Activated CD8-positive, alpha-beta T cell treated with anti-CD3 and anti-CD28 coated beads for 36 hours (primary cell): ENCODE data around the gene MAP3K12. TPM values are rescaled to one million over a fixed set of nuclear protein-coding genes. Genes with fewer than 3 reads are reported as not detected.

Experiments used
- ATAC-seq: fragments of 200-7000 bp; cut with Tn5 transposase; one replicate; pipeline ENCODE4 v1.10.0; 2021; ENCODE audit warnings: mild to moderate bottlenecking, moderate library complexity
- CTCF ChIA-PET: fragments of 350-600 bp; sonication (Branson Sonifier 250); formaldehyde crosslinking; loops from one replicate; lab custom pipeline; 2021; ENCODE audit warnings: antibody characterized with exemption; lab: Charles Lee
- POLR2A ChIA-PET: fragments of 350-600 bp; sonication (Branson Sonifier 250); formaldehyde crosslinking; loops from one replicate; lab custom pipeline; 2021; ENCODE audit warnings: antibody characterized with exemption; lab: Charles Lee
- DNase-seq: peaks from one replicate; pipeline ENCODE4 v3.0.0-alpha.2; 2020
- H3K27ac Mint-ChIP-seq: one replicate; pipeline ENCODE4 v1.8.0; 2021; ENCODE audit warnings: mild to moderate bottlenecking, mixed read lengths
- H3K27me3 Mint-ChIP-seq: one replicate; pipeline ENCODE4 v1.8.0; 2021; ENCODE audit warnings: mixed read lengths
- H3K36me3 Mint-ChIP-seq: one replicate; pipeline ENCODE4 v1.8.0; 2021; ENCODE audit warnings: low read depth, mixed read lengths
- H3K4me1 Mint-ChIP-seq: one replicate; pipeline ENCODE4 v1.8.0; 2021; ENCODE audit warnings: low read depth, mixed read lengths
- H3K4me3 Mint-ChIP-seq: one replicate; pipeline ENCODE4 v1.8.0; 2021; ENCODE audit warnings: mild to moderate bottlenecking, moderate library complexity, mixed read lengths
- H3K9me3 Mint-ChIP-seq: one replicate; pipeline ENCODE4 v1.8.0; 2021; ENCODE audit warnings: mixed read lengths
- CTCF ChIP-seq: fragments of 200-600 bp; IDR thresholded peaks from one replicate; pipeline ENCODE4 v1.8.0; 2022; ENCODE audit warnings: antibody characterized with exemption, mild to moderate bottlenecking
- intact Hi-C: fragments of 100-400 bp; cut with micrococcal nuclease; formaldehyde crosslinking; loops from one replicate; pipeline ENCODE4 v1.10.0; 2022
- total RNA-seq, 2 experiments: library from RNA; stranded (reverse); gene quantifications; one replicate each; pipeline ENCODE4 v1.2.3, GENCODE V29; 2021

The MAP3K12 gene
- total RNA-seq, 2 experiments from 2014 or later, result 8.2 to 10.0 TPM

DNA sequence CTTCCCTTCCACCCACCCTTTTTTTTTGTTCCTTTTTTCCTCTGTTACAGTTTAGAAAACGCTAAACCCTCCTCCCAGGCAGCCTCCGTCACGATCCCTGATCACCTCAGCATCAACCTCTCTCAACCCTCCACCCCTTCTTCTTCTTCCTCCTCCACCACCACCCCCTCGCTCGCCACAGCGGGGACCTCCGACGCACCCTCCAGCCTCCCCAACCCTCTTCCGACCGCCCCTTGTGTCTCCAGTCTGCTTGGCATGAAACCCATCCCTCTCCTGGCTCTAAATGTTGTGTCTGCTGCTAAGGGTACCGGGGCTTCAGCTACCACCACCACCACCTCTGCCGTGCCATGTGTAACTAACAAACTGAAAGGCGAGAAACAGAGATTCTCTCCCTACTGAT, 24.4 kb downstream of the MAP3K12 start:
- ChIA-PET CTCF (interaction anchor here (0.8 to 7.7 kb wide), 12 partner anchors 9 to 449 kb away, joined by 3 to 66 read pairs (median 4); partner anchors contain the start of genes AAAS and NPFF), POLR2A (interaction anchor here (0.9 to 54.1 kb wide), 5 partner anchors 7 to 464 kb away, joined by 3 to 1494 read pairs (median 4); partner anchors contain the start of genes MAP3K12, NPFF, PCBP2 and TARBP2)
- peak; percentile 31 for ATAC-seq
- Mint-ChIP-seq H3K4me1 (peaks cover 61% of the 10 kb centered on the region), H3K27ac (peak overlapping the region; percentile 92), H3K27me3 (no peaks in the 10 kb centered on the region), H3K4me3 (peak overlapping the region; percentile 3), H3K9me3 (no peaks in the 10 kb centered on the region), H3K36me3 (peaks cover 75% of the 10 kb centered on the region)
- intact Hi-C loops, result loop anchor here (5.0 kb wide), 1 partner anchor 32 kb away; the partner anchor contains the start of gene NPFF
- TF ChIP-seq CTCF, result no peak
- DNase-seq, result no peak

- Mint-ChIP-seq H3K27ac (peak overlapping the region; percentile 92), H3K27me3 (no peaks in the 10 kb centered on the region), H3K4me1 (peaks cover 61% of the 10 kb centered on the region), H3K4me3 (peak overlapping the region; percentile 32), H3K9me3 (no peaks in the 10 kb centered on the region), H3K36me3 (peaks cover 74% of the 10 kb centered on the region)
- ChIA-PET CTCF (interaction anchor here (0.7 to 7.7 kb wide), 10 partner anchors 8 to 448 kb away, joined by 3 to 66 read pairs (median 4); partner anchors contain the start of gene NPFF), POLR2A (interaction anchor here (0.9 to 54.1 kb wide), 4 partner anchors 6 to 108 kb away, joined by 3 to 1494 read pairs (median 749); partner anchors contain the start of genes MAP3K12, NPFF, PCBP2 and TARBP2)
- ATAC-seq (no peak), DNase-seq (no peak)
- intact Hi-C loops, result loop anchor here (5.0 kb wide), 1 partner anchor 33 kb away; the partner anchor contains the start of gene NPFF
- TF ChIP-seq CTCF, result no peak
These were observed 25.2 kb downstream of the MAP3K12 start for GRCh38 chr12:53474077-53474476.

DNA sequence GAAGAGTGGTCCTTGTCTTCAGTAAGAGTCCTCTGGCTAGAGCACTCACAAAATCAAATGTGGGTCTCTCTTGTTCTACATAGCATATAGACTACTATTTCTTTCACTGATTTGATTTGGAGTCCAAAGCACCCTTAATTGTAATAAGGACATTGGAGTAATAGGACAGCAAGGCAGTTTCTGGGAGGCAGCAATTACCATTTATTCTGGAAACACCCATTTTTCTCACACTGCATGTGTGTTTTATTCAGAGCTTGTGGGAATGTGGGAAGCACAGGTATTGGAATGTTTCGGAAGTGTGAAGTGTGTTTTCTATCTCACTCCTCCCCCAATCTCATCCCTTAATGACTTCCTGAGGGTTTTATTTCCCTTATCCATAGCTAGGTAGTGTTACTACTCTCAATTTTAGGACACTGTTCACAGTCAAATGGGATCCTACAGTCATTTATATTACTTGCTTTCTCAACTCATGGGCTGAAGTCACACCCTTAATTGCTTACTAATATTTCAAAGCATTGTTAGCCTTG, 27.1 kb downstream of the MAP3K12 start:
- H3K4me3 Mint-ChIP-seq, result no peak overlapping the region
- no peak for TF ChIP-seq CTCF
- DNase-seq, result no peak
- ATAC-seq, result no peak
- peaks cover 58% of the 10 kb centered on the region for H3K4me1 Mint-ChIP-seq
- H3K27me3 Mint-ChIP-seq, result no peaks in the 10 kb centered on the region
- H3K27ac Mint-ChIP-seq, result peak overlapping the region; percentile 76
- H3K9me3 Mint-ChIP-seq, result no peaks in the 10 kb centered on the region
- ChIA-PET POLR2A (interaction anchor here (1.0 to 54.1 kb wide), 3 partner anchors 5 to 205 kb away, joined by 4 to 1494 read pairs (median 1494); partner anchors contain the start of genes MAP3K12, NPFF, PCBP2 and TARBP2), CTCF (interaction anchor here (1.1 to 7.7 kb wide), 3 partner anchors 9 to 37 kb away, joined by 3 to 66 read pairs (median 6); partner anchors contain the start of gene NPFF)
- intact Hi-C loops, result loop anchor here (5.0 kb wide), 1 partner anchor 35 kb away; the partner anchor contains the start of gene NPFF
- H3K36me3 Mint-ChIP-seq, result peaks cover 82% of the 10 kb centered on the region

- DNase-seq, result no peak
- no peak overlapping the region for H3K4me3 Mint-ChIP-seq
- H3K27ac Mint-ChIP-seq, result peak overlapping the region; percentile 53
- peaks cover 40% of the 10 kb centered on the region for H3K4me1 Mint-ChIP-seq
- TF ChIP-seq CTCF, result no peak
- intact Hi-C loops, result no loop called here
- ChIA-PET CTCF (interaction anchor here (1.1 to 1.3 kb wide), 2 partner anchors 13 to 15 kb away, joined by 3 read pairs; no protein-coding TSS in a partner anchor), POLR2A (interaction anchor here (43.3 to 54.1 kb wide), 2 partner anchors 1 to 19 kb away, joined by 1494 read pairs; partner anchors contain the start of genes MAP3K12, NPFF, PCBP2 and TARBP2)
- H3K9me3 Mint-ChIP-seq, result no peaks in the 10 kb centered on the region
- peaks cover 80% of the 10 kb centered on the region for H3K36me3 Mint-ChIP-seq
- no peak for ATAC-seq
- no peaks in the 10 kb centered on the region for H3K27me3 Mint-ChIP-seq
These were observed 31.0 kb downstream of the MAP3K12 start for GRCh38 chr12:53468282-53468681.
